SK-N-SH treated with all-trans-retinoic acid at 6 μM for 48 hours (cell line): Measurements from ENCODE around the gene THY1.

Experiments used
- ATAC-seq: fragments of 200-7000 bp; cut with Tn5 transposase; 3 replicates; pipeline ENCODE4 v1.9.1; 2020; ENCODE audit warnings: mild to moderate bottlenecking, moderate library complexity
- ARNTL ChIP-seq: fragments of 450-650 bp; formaldehyde crosslinking; IDR thresholded peaks from 2 replicates; pipeline ENCODE4 v1.5.0; 2020; ENCODE audit warnings: low read depth, mild to moderate bottlenecking, moderate library complexity, borderline replicate concordance
- BACH2 ChIP-seq: fragments of 250-450 bp; sonication (Bioruptor Pico); IDR thresholded peaks from 2 replicates; pipeline ENCODE4 v1.9.0; 2021; ENCODE audit warnings: mild to moderate bottlenecking, borderline replicate concordance
- ESRRG ChIP-seq: fragments of 250-450 bp; sonication (Bioruptor Pico); IDR thresholded peaks from 2 replicates; pipeline ENCODE4 v1.6.1; 2021; ENCODE audit warnings: mild to moderate bottlenecking
- GLIS3 ChIP-seq: fragments of 250-450 bp; sonication (Bioruptor Pico); IDR thresholded peaks from 2 replicates; pipeline ENCODE4 v1.5.0; 2020; ENCODE audit warnings: mild to moderate bottlenecking, moderate library complexity
- ISL1 ChIP-seq: fragments of 250-450 bp; sonication (Bioruptor Pico); IDR thresholded peaks from 2 replicates; pipeline ENCODE4 v2.1.2; 2022; ENCODE audit warnings: mild to moderate bottlenecking, moderate library complexity
- OSR1 ChIP-seq: fragments of 250-450 bp; sonication (Bioruptor Pico); IDR thresholded peaks from 2 replicates; pipeline ENCODE4 v1.8.0; 2022; ENCODE audit warnings: moderate library complexity, mild to moderate bottlenecking, inconsistent platforms
- PATZ1 ChIP-seq: fragments of 250-450 bp; sonication (Bioruptor Pico); IDR thresholded peaks from 2 replicates; pipeline ENCODE4 v1.8.0; 2020; ENCODE audit warnings: mild to moderate bottlenecking, moderate library complexity, borderline replicate concordance
- POU6F1 ChIP-seq: fragments of 250-450 bp; sonication (Bioruptor Pico); IDR thresholded peaks from 2 replicates; pipeline ENCODE4 v1.8.0; 2021; ENCODE audit warnings: low read depth, mild to moderate bottlenecking, moderate library complexity, borderline replicate concordance
- RARB ChIP-seq: fragments of 250-450 bp; sonication (Bioruptor Pico); IDR thresholded peaks from 2 replicates; pipeline ENCODE4 v1.8.0; 2021; ENCODE audit warnings: mild to moderate bottlenecking, moderate library complexity
- SNAI2 ChIP-seq: fragments of 250-450 bp; sonication (Bioruptor Pico); IDR thresholded peaks from 2 replicates; pipeline ENCODE4 v1.5.0; 2020; ENCODE audit warnings: mild to moderate bottlenecking, moderate library complexity
- TCF4 ChIP-seq: fragments of 250-450 bp; sonication (Bioruptor Pico); IDR thresholded peaks from 2 replicates; pipeline ENCODE4 v1.8.0; 2021; ENCODE audit warnings: mild to moderate bottlenecking, moderate library complexity, borderline replicate concordance
- TOX ChIP-seq: fragments of 250-450 bp; sonication (Bioruptor Pico); IDR thresholded peaks from 2 replicates; pipeline ENCODE4 v1.8.0; 2021; ENCODE audit warnings: mild to moderate bottlenecking, moderate library complexity, borderline replicate concordance
- TSHZ2 ChIP-seq: fragments of 250-450 bp; sonication (Bioruptor Pico); IDR thresholded peaks from 2 replicates; pipeline ENCODE4 v1.5.0; 2020; ENCODE audit warnings: mild to moderate bottlenecking, moderate library complexity
- ZC3H10 ChIP-seq: fragments of 250-450 bp; sonication (Bioruptor Pico); IDR thresholded peaks from 2 replicates; pipeline ENCODE4 v1.5.1; 2021; ENCODE audit warnings: mild to moderate bottlenecking, moderate library complexity
- ZFP3 ChIP-seq: fragments of 250-450 bp; sonication (Bioruptor Pico); IDR thresholded peaks from 2 replicates; pipeline ENCODE4 v1.5.0; 2020; ENCODE audit warnings: mild to moderate bottlenecking, moderate library complexity
- ZFP30 ChIP-seq: fragments of 450-650 bp; formaldehyde crosslinking; IDR thresholded peaks from 2 replicates; pipeline ENCODE4 v1.5.0; 2022; ENCODE audit warnings: mild to moderate bottlenecking, moderate library complexity
- ZNF70 ChIP-seq: fragments of 450-650 bp; formaldehyde crosslinking; IDR thresholded peaks from 2 replicates; pipeline ENCODE4 v1.5.0; 2020; ENCODE audit warnings: mild to moderate bottlenecking, moderate library complexity
- ZNF8 ChIP-seq: fragments of 450-650 bp; formaldehyde crosslinking; IDR thresholded peaks from 2 replicates; pipeline ENCODE4 v1.5.0; 2020; ENCODE audit warnings: mild to moderate bottlenecking, moderate library complexity
- TF ChIP-seq, protein P1 (sequence below): fragments of 250-450 bp; sonication (Bioruptor Pico); IDR thresholded peaks from 2 replicates; pipeline ENCODE4 v1.5.1; 2020; ENCODE audit warnings: low read depth, mild to moderate bottlenecking, moderate library complexity
- TF ChIP-seq, protein P2 (sequence below): fragments of 250-450 bp; sonication (Bioruptor Pico); IDR thresholded peaks from 2 replicates; pipeline ENCODE4 v1.5.1; 2021; ENCODE audit warnings: mild to moderate bottlenecking, moderate library complexity

THY1 gene

DNA sequence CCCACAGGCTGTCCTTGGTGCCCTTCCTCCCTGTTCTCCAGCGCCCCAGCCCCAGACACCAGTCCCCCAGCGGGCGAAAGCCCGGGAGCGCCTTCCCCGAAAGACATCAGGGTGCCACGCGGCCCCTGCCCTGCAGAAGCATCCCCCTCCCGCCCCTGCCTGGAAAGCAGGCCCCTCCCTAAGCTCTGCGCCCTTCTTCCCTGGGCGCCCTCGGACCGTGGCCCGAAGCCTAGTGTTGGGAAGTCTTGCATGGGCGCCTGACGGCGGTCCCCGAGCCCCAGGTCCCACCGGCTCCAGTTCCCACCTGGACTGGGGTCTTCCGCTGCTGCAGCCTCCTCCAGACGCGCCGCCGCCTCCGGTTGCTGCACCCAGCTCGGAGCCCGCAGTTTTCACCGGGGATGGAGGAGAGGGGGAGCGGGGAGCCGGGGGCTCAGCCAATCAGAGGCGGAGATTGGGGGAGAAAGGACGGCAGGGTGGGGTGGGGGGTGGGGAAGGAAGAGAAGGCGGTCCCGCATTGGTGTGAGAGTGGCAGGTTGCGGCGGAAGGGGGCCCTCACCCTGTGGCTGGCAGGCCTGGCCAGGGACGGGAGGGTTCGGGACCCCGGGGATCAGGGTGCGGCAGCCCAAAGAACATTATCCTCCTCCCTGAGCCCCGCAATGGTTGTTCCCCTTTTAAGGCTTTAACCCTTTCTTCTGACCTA is at the start of gene THY1:
THY1 (minus strand) TSS at position 364 of the 700 bp plus-strand sequence. CDS start 2,267 bp downstream, outside the sequence.
- peak; percentile 80 for ATAC-seq
- no peak for TF ChIP-seq TCF4 (CRISPR knock-in tag)
- no peak for TF ChIP-seq ESRRG (CRISPR knock-in tag)
- no peak for TF ChIP-seq RARB (CRISPR knock-in tag)
- TF ChIP-seq GLIS3: no peak
- no peak for TF ChIP-seq OSR1 (CRISPR knock-in tag)
- no peak for TF ChIP-seq ZFP30 (CRISPR knock-in tag)
- TF ChIP-seq, all 23 proteins: peak for 0

GRCh38 chr11:119472186-119472855 is 49.3 kb upstream of the THY1 start:
- no peak for ATAC-seq
- no peak for TF ChIP-seq ARNTL
- no peak for TF ChIP-seq ZFP30 (CRISPR knock-in tag)
- TF ChIP-seq, protein P1, sequence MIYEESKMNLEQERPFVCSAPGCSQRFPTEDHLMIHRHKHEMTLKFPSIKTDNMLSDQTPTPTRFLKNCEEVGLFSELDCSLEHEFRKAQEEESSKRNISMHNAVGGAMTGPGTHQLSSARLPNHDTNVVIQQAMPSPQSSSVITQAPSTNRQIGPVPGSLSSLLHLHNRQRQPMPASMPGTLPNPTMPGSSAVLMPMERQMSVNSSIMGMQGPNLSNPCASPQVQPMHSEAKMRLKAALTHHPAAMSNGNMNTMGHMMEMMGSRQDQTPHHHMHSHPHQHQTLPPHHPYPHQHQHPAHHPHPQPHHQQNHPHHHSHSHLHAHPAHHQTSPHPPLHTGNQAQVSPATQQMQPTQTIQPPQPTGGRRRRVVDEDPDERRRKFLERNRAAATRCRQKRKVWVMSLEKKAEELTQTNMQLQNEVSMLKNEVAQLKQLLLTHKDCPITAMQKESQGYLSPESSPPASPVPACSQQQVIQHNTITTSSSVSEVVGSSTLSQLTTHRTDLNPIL (CRISPR knock-in tag): no peak
- no peak for TF ChIP-seq POU6F1 (CRISPR knock-in tag)
- no peak for TF ChIP-seq ZNF70 (CRISPR knock-in tag)
- no peak for TF ChIP-seq ZFP3 (CRISPR knock-in tag)
- TF ChIP-seq TSHZ2: no peak
- no peak for TF ChIP-seq ISL1
- TF ChIP-seq RARB (CRISPR knock-in tag): no peak

- TF ChIP-seq PATZ1 (no peak), POU6F1 (CRISPR knock-in tag) (no peak), OSR1 (CRISPR knock-in tag) (no peak), ZNF70 (CRISPR knock-in tag) (no peak), ZNF8 (CRISPR knock-in tag) (no peak), SNAI2 (no peak), ZFP30 (CRISPR knock-in tag) (no peak), RARB (CRISPR knock-in tag) (no peak), TOX (no peak), ZC3H10 (no peak), ZFP3 (CRISPR knock-in tag) (no peak), ISL1 (no peak), TSHZ2 (no peak), ESRRG (CRISPR knock-in tag) (no peak), GLIS3 (no peak), BACH2 (CRISPR knock-in tag) (no peak)
- TF ChIP-seq, protein P1 (CRISPR knock-in tag): no peak
- TF ChIP-seq, protein P2, sequence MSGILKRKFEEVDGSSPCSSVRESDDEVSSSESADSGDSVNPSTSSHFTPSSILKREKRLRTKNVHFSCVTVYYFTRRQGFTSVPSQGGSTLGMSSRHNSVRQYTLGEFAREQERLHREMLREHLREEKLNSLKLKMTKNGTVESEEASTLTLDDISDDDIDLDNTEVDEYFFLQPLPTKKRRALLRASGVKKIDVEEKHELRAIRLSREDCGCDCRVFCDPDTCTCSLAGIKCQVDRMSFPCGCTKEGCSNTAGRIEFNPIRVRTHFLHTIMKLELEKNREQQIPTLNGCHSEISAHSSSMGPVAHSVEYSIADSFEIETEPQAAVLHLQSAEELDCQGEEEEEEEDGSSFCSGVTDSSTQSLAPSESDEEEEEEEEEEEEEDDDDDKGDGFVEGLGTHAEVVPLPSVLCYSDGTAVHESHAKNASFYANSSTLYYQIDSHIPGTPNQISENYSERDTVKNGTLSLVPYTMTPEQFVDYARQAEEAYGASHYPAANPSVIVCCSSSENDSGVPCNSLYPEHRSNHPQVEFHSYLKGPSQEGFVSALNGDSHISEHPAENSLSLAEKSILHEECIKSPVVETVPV (CRISPR knock-in tag): no peak
- TF ChIP-seq, all 23 proteins: peak for 0
- no peak for ATAC-seq
Observed at GRCh38 chr11:119471329-119471728, 48.4 kb upstream of the THY1 start.
